GM12878 (cell line): Measurements from ENCODE around the gene CLEC2L. TPM values are rescaled to one million over a fixed set of nuclear protein-coding genes. Genes with fewer than 3 reads are reported as not detected.

Experiments used
- ATAC-seq: fragments of 200-7000 bp; cut with Tn5 transposase; 3 replicates; pipeline ENCODE4 v1.9.1; 2020; ENCODE audit warnings: mild to moderate bottlenecking, moderate library complexity
- BruUV-seq: library from RNA; stranded (reverse); fragments of 400-500 nt; replicated peaks from 2 replicates; lab custom pipeline; 2021; lab: Mats Ljungman, UMichigan
- CTCF ChIA-PET: fragments of 300-600 bp; sonication (Branson Sonifier 250); formaldehyde crosslinking; extraction: SDS; loops from one replicate; lab custom pipeline; 2021; ENCODE audit warnings: inconsistent platforms; lab: Yijun Ruan, JAX
- POLR2A ChIA-PET: fragments of 350-600 bp; formaldehyde crosslinking; extraction: SDS; loops from one replicate; lab custom pipeline; 2021; ENCODE audit warnings: inconsistent platforms; lab: Charles Lee
- RAD21 ChIA-PET: fragments of 300-600 bp; sonication (Branson Sonifier 250); formaldehyde crosslinking; loops from one replicate; lab custom pipeline; 2023; ENCODE audit warnings: antibody characterized with exemption; ENCODE audit not compliant: unreplicated experiment; lab: Charles Lee
- SMC1A ChIA-PET: fragments of 300-600 bp; sonication (Branson Sonifier 250); formaldehyde crosslinking; loops from one replicate; lab custom pipeline; 2023; ENCODE audit not compliant: unreplicated experiment, uncharacterized antibody; lab: Charles Lee
- DNase-seq: peaks from one replicate; pipeline ENCODE4 v3.0.0-alpha.2; 2011; ENCODE audit warnings: low read depth, low spot score
- FAIRE-seq: peaks from 3 replicates; lab custom pipeline; 2011; peaks lifted over from hg19 to GRCh38; lab: Jason Lieb, UNC
- H2AFZ ChIP-seq: 2 replicates; pipeline ENCODE4 v1.6.0; 2011; ENCODE audit warnings: low read depth, low read length, control low read depth; ENCODE audit not compliant: control insufficient read depth
- H3K27ac ChIP-seq: 2 replicates; pipeline ENCODE4 v1.5.1; 2011; ENCODE audit warnings: control low read depth; ENCODE audit not compliant: control insufficient read depth, insufficient read depth
- H3K27me3 ChIP-seq, 2 experiments: replicated peaks in 1 of 2; 2 replicates each; pipeline versions ENCODE4 v1.6.0 to v1.6.1; 2011; ENCODE audit warnings: low read length in 1 of 2; ENCODE audit not compliant: control insufficient read depth in 2 of 2, insufficient read depth in 2 of 2
- H3K36me3 ChIP-seq, 2 experiments: 2 replicates each; pipeline ENCODE4 v1.5.1; 2011; ENCODE audit warnings: low read length in 1 of 2; ENCODE audit not compliant: control insufficient read depth in 2 of 2, insufficient read depth in 2 of 2
- H3K4me1 ChIP-seq: 2 replicates; pipeline ENCODE4 v1.6.1; 2011; ENCODE audit warnings: mild to moderate bottlenecking, low read length, moderate library complexity, mixed read lengths; ENCODE audit not compliant: control insufficient read depth, insufficient read depth
- H3K4me2 ChIP-seq: 2 replicates; pipeline ENCODE4 v1.6.0; 2011; ENCODE audit warnings: control low read depth; ENCODE audit not compliant: control insufficient read depth, insufficient read depth
- H3K4me3 ChIP-seq: fragments of 200-600 bp; sonication (generic); 2 replicates; pipeline ENCODE4 v1.5.1; 2016
- H3K79me2 ChIP-seq: 2 replicates; pipeline ENCODE4 v1.6.0; 2011; ENCODE audit warnings: low read length; ENCODE audit not compliant: control insufficient read depth, insufficient read depth
- H3K9ac ChIP-seq: 2 replicates; pipeline ENCODE4 v1.8.0; 2011; ENCODE audit warnings: low read length, control low read depth, mixed read lengths; ENCODE audit not compliant: control insufficient read depth, insufficient read depth
- H3K9me3 ChIP-seq: replicated peaks from 3 replicates; pipeline ENCODE4 v1.5.1; 2011; ENCODE audit warnings: mild to moderate bottlenecking, low read length; ENCODE audit not compliant: control insufficient read depth, insufficient read depth
- H4K20me1 ChIP-seq: 2 replicates; pipeline ENCODE4 v1.6.0; 2011; ENCODE audit not compliant: control insufficient read depth, insufficient read depth
- CHD4 ChIP-seq: fragments of 200-600 bp; sonication (generic); IDR thresholded peaks from 2 replicates; pipeline ENCODE4 v1.6.1; 2016; ENCODE audit warnings: mild to moderate bottlenecking
- DPF2 ChIP-seq: fragments of 450-650 bp; IDR thresholded peaks from 2 replicates; pipeline ENCODE4 v1.6.1; 2017; ENCODE audit warnings: mild to moderate bottlenecking
- ESRRA ChIP-seq: IDR thresholded peaks from 2 replicates; pipeline ENCODE4 v1.6.1; 2012; ENCODE audit warnings: mild to moderate bottlenecking, low read length, improper control_type of control experiment
- FOS ChIP-seq: IDR thresholded peaks from 3 replicates; pipeline ENCODE4 v1.6.1; 2011; ENCODE audit warnings: borderline replicate concordance; ENCODE audit not compliant: insufficient read length; ENCODE audit errors: extremely low read depth
- HDGF ChIP-seq: fragments of 450-650 bp; IDR thresholded peaks from 2 replicates; pipeline ENCODE4 v1.6.1; 2016; ENCODE audit warnings: antibody characterized with exemption
- IKZF2 ChIP-seq, 2 experiments: fragments of 450-650 bp; IDR thresholded peaks; 2 replicates each; pipeline ENCODE4 v1.6.1; 2017; ENCODE audit warnings: mild to moderate bottlenecking in 2 of 2, moderate library complexity in 2 of 2
- JUND ChIP-seq: IDR thresholded peaks from 2 replicates; pipeline ENCODE4 v1.6.1; 2012; ENCODE audit warnings: low read depth, mild to moderate bottlenecking, low read length, improper control_type of control experiment, moderate library complexity
- TAF1 ChIP-seq: IDR thresholded peaks from 2 replicates; pipeline ENCODE4 v1.6.1; 2011; ENCODE audit warnings: mild to moderate bottlenecking, low read depth, low read length, borderline replicate concordance
- TCF3 ChIP-seq: IDR thresholded peaks from 2 replicates; pipeline ENCODE4 v1.6.1; 2012; ENCODE audit warnings: low read depth, mild to moderate bottlenecking, low read length, borderline replicate concordance; ENCODE audit not compliant: insufficient read depth
- YY1 ChIP-seq: IDR thresholded peaks from 2 replicates; pipeline ENCODE4 v1.6.1; 2011; ENCODE audit warnings: low read depth, mild to moderate bottlenecking, low read length
- WGBS: methylation state at CpG from one replicate; pipeline ENCODE4 v1.1.6; 2016; ENCODE audit warnings: low lambda C conversion rate; ENCODE audit not compliant: insufficient replicate concordance, insufficient coverage; ENCODE audit errors: missing lambda C conversion rate; 5-methylcytosine and 5-hydroxymethylcytosine counted together
- in situ Hi-C: fragments of 300-500 bp; cut with MboI; formaldehyde crosslinking; loops from 9 replicates; pipeline ENCODE4 v1.14.3; 2018; ENCODE audit warnings: mixed read lengths
- intact Hi-C: fragments of 100-400 bp; cut with micrococcal nuclease; formaldehyde crosslinking; loops from one replicate; pipeline ENCODE4 v1.14.2; 2022; ENCODE audit not compliant: unreplicated experiment
- polyA plus RNA-seq, 11 experiments: library from polyadenylated mRNA; depleted of rRNA in 4 of 11; unstranded in 6 of 11; stranded (reverse) in 5 of 11; fragments of >200 nt; fragmentation: Nextera tagmentation in 4 of 11; fragmentation: Illumina TruSeq in 1 of 11; extraction: Ambion mirVana in 4 of 11; extraction: Trizol in 1 of 11; gene quantifications; 1 replicate in 1 of 11; 2 replicates in 10 of 11; pipeline versions ENCODE4 v1.2.1 to v1.2.3, GENCODE V29; 2011 to 2016; ENCODE audit warnings: inconsistent platforms in 2 of 11, missing spikeins in 2 of 11, low read depth in 1 of 11
- total RNA-seq, 4 experiments: library from RNA; depleted of rRNA in 3 of 4; stranded (reverse); fragments of >200 nt in 3 of 4; fragmentation: Illumina TruSeq in 1 of 4; extraction: Trizol in 1 of 4; gene quantifications; 2 replicates each; pipeline versions ENCODE4 v1.2.1 to v1.2.3, GENCODE V29; 2013 to 2021
- TF ChIP-seq, protein P1 (sequence below): fragments of 450-650 bp; IDR thresholded peaks from 2 replicates; pipeline ENCODE4 v1.6.1; 2016; ENCODE audit warnings: mild to moderate bottlenecking
- TF ChIP-seq, protein P2 (sequence below): fragments of 450-650 bp; IDR thresholded peaks from 2 replicates; pipeline ENCODE4 v1.6.1; 2018; ENCODE audit warnings: mild to moderate bottlenecking, low read depth, moderate library complexity; ENCODE audit not compliant: partially characterized antibody
- TF ChIP-seq, protein P3 (sequence below): IDR thresholded peaks from 2 replicates; pipeline ENCODE4 v1.6.1; 2011; ENCODE audit warnings: borderline replicate concordance, low read depth, mild to moderate bottlenecking, moderate library complexity, low read length; ENCODE audit not compliant: insufficient read depth, poor library complexity, severe bottlenecking

Gene CLEC2L
- total and polyA plus RNA-seq, 10 of the 15 experiments (the other 5 are each of a cell fraction or from before 2014, with no cell fraction given): not detected

DNA sequence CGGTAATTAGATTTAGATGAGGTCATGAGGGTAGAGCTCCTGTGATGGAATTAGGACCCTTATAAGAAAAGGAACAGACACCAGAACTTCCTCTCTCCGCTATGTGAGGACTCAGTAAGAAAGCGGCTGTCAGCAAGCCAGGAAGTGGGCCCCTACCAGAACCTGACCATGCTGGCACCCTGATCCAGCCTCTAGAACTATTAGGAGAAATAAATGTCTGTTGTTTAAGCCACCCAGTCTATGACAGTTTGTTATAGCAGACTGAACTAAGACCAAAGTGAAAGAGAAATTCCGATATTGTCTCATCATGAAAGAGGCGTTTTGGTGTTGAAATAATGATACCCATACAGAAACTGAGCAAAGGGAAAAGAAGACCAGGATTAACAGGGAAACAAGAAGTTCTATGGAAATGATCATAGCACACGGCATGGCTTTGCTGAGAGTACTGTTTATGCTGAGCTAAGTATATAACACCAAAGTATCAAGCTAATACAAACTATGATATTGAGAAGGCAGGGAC is 9.2 kb downstream of the CLEC2L start:
- no peak overlapping the region for H3K4me2 ChIP-seq
- no peaks in the 10 kb centered on the region for H3K36me3 ChIP-seq
- CTCF ChIA-PET: interaction anchor here (0.7 to 1.4 kb wide), 2 partner anchors 18 to 98 kb away, joined by 3 read pairs; no protein-coding TSS in a partner anchor
- RAD21 ChIA-PET: no interaction called here
- BruUV-seq: no TSS peak
- no peak for ATAC-seq
- no peak for FAIRE-seq
- H3K9me3 ChIP-seq: no peaks in the 10 kb centered on the region
- H3K4me3 ChIP-seq: no peak overlapping the region
- H3K4me1 ChIP-seq: no peaks in the 10 kb centered on the region
- no peak overlapping the region for H3K27ac ChIP-seq
- in situ Hi-C loops: no loop called here
- H4K20me1 ChIP-seq: no peaks in the 10 kb centered on the region
- TF ChIP-seq IKZF2 (IDR thresholded peaks at IDR 0.05) (no peak), YY1 (no peak), ESRRA (no peak), JUND (no peak), DPF2 (no peak)
- TF ChIP-seq, protein P1, sequence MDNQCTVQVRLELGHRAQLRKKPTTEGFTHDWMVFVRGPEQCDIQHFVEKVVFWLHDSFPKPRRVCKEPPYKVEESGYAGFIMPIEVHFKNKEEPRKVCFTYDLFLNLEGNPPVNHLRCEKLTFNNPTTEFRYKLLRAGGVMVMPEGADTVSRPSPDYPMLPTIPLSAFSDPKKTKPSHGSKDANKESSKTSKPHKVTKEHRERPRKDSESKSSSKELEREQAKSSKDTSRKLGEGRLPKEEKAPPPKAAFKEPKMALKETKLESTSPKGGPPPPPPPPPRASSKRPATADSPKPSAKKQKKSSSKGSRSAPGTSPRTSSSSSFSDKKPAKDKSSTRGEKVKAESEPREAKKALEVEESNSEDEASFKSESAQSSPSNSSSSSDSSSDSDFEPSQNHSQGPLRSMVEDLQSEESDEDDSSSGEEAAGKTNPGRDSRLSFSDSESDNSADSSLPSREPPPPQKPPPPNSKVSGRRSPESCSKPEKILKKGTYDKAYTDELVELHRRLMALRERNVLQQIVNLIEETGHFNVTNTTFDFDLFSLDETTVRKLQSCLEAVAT: no peak
- no peaks in the 10 kb centered on the region for H3K79me2 ChIP-seq
- DNase-seq: no peak
- 56% methylated on average over 6 of the region's 6 CpGs for WGBS
- H3K9ac ChIP-seq: no peak overlapping the region
- POLR2A ChIA-PET: no interaction called here
- no peak overlapping the region for H2AFZ ChIP-seq
- SMC1A ChIA-PET: no interaction called here
- intact Hi-C loops: no loop called here
- H3K27me3 ChIP-seq: no peaks in the 10 kb centered on the region; a peak in 1 of 4 replicates

DNA sequence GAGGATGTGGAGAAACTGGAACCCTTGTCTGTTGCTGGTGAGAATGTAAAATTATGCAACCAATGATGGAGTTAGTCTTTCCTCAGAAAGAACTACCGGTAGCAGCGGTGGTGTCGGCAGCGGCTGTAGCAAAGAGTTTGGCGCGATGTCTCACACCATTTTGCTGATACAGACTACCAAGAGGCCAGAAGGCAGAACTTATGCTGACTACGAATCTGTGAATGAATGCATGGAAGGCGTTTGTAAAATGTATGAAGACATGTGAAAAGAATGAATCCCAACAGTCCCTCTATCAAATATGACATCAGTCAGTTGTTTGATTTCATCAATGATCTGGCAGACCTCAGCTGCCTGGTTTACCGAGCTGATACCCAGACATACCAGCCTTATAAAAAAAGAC is 10.6 kb downstream of the CLEC2L start:
- FAIRE-seq: no peak
- TF ChIP-seq, protein P2, sequence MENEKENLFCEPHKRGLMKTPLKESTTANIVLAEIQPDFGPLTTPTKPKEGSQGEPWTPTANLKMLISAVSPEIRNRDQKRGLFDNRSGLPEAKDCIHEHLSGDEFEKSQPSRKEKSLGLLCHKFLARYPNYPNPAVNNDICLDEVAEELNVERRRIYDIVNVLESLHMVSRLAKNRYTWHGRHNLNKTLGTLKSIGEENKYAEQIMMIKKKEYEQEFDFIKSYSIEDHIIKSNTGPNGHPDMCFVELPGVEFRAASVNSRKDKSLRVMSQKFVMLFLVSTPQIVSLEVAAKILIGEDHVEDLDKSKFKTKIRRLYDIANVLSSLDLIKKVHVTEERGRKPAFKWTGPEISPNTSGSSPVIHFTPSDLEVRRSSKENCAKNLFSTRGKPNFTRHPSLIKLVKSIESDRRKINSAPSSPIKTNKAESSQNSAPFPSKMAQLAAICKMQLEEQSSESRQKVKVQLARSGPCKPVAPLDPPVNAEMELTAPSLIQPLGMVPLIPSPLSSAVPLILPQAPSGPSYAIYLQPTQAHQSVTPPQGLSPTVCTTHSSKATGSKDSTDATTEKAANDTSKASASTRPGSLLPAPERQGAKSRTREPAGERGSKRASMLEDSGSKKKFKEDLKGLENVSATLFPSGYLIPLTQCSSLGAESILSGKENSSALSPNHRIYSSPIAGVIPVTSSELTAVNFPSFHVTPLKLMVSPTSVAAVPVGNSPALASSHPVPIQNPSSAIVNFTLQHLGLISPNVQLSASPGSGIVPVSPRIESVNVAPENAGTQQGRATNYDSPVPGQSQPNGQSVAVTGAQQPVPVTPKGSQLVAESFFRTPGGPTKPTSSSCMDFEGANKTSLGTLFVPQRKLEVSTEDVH: no peak
- TF ChIP-seq, protein P3, sequence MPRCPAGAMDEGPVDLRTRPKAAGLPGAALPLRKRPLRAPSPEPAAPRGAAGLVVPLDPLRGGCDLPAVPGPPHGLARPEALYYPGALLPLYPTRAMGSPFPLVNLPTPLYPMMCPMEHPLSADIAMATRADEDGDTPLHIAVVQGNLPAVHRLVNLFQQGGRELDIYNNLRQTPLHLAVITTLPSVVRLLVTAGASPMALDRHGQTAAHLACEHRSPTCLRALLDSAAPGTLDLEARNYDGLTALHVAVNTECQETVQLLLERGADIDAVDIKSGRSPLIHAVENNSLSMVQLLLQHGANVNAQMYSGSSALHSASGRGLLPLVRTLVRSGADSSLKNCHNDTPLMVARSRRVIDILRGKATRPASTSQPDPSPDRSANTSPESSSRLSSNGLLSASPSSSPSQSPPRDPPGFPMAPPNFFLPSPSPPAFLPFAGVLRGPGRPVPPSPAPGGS: no peak
- TF ChIP-seq TCF3: no peak
- no peak for TF ChIP-seq TAF1
- TF ChIP-seq FOS: no peak
- no peak for TF ChIP-seq CHD4
- TF ChIP-seq HDGF: no peak

More for the DNA sequence above, 10.6 kb downstream of the CLEC2L start:
- Histone ChIP-seq H4K20me1 (no peaks in the 10 kb centered on the region), H3K4me3 (no peak overlapping the region), H3K79me2 (no peaks in the 10 kb centered on the region), H3K4me2 (no peak overlapping the region), H3K27me3 (no peaks in the 10 kb centered on the region), H3K27ac (no peak overlapping the region), H2AFZ (no peak overlapping the region), H3K9me3 (no peaks in the 10 kb centered on the region), H3K36me3 (no peaks in the 10 kb centered on the region), H3K9ac (no peak overlapping the region), H3K4me1 (no peaks in the 10 kb centered on the region)
- SMC1A ChIA-PET: no interaction called here
- POLR2A ChIA-PET: no interaction called here
- 72% methylated on average over 9 of the region's 9 CpGs for WGBS
- no peak for ATAC-seq
- intact Hi-C loops: no loop called here
- in situ Hi-C loops: no loop called here
- CTCF ChIA-PET: no interaction called here
- RAD21 ChIA-PET: no interaction called here
- DNase-seq: no peak
- no TSS peak for BruUV-seq
